ENCODE results near the gene TERT.

DNA sequence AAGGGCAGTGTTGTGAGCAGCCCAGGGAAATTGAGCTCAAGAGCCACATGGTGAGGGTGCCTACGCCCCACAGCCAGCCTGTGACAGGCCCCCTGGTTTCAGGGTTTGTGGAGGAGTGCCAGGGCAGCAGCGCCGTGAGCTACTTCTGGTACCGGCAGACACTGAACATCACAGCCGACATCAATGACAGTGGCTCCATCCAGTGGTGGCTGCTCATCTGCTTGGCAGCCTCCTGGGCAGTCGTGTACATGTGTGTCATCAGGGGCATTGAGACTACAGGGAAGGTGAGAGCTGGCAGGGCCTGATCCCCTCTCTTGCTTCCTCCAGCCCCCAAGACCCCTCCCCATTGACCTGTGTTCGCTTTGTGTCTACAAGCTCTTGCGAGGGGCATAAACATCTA lies 59.5 kb downstream of the TERT start:
- TF ChIP-seq POLR2A (IDR thresholded peaks at IDR 0.05; ENCODE audit: low read depth, low read length) = no peak
- TF ChIP-seq POLR2AphosphoS5 (IDR thresholded peaks at IDR 0.05; ENCODE audit: low read depth, low read length) = no peak
- no peak for TF ChIP-seq SPI1 (IDR thresholded peaks at IDR 0.05; ENCODE audit: low read depth, low read length)
